HG03558 (cell line): Measurements from ENCODE around the gene ANAPC16.
"Not testable (repeated sequence)": the region's sequence is repeated elsewhere in the genome, so short reads cannot be mapped to it uniquely, and the experiment has no call there.

Experiments used
- ATAC-seq: cut with Tn5 transposase; IDR thresholded peaks from one replicate; pipeline ENCODE4 v1.9.1; 2021; ENCODE audit warnings: moderate number of reproducible peaks; ENCODE audit not compliant: unreplicated experiment; ENCODE audit errors: extremely low read depth

ANAPC16 gene

DNA sequence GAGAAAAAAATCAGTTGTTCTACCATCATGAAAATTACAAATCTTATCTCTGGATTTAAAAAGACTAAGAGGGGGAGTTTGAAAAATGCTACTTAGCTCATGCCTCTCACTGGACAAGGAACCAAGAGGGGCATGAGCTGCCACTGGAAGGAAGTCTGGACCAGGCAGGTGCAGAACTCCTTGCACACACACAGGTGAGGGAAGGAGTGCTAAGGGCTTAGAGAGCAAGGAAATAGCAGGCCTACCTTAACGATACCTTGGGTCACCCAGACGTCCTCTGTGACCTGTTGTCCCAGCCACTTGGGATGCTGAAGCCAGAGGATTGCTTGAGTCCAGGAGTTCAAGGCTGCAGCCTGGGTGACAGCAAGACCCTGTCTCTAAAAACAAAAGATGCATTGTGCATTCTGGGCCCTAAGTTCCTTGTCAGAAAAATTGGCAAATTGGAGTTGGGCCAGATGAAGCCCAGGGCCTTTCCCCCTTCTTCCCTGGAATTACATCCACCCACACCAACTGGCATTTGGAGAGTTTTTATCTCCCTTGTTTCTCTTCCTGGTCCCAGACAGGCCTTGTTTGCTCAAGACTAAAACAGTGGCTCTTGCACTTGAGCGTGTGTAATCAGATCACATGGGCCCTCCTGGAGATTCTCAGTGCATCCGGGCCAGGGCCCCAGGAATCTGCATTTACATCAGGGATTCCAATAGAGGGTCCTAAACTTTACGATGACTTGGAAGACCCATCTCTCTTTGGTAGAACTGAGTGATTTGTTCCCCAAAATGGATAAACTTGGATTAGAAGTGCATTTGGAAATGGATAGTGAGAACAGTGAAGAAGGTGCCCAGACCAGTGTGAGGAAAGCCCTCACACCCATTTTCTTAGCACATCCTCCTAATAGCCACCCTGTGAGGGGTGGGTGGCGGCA, 60.9 kb downstream of the ANAPC16 start:
- ATAC-seq = no peak

DNA sequence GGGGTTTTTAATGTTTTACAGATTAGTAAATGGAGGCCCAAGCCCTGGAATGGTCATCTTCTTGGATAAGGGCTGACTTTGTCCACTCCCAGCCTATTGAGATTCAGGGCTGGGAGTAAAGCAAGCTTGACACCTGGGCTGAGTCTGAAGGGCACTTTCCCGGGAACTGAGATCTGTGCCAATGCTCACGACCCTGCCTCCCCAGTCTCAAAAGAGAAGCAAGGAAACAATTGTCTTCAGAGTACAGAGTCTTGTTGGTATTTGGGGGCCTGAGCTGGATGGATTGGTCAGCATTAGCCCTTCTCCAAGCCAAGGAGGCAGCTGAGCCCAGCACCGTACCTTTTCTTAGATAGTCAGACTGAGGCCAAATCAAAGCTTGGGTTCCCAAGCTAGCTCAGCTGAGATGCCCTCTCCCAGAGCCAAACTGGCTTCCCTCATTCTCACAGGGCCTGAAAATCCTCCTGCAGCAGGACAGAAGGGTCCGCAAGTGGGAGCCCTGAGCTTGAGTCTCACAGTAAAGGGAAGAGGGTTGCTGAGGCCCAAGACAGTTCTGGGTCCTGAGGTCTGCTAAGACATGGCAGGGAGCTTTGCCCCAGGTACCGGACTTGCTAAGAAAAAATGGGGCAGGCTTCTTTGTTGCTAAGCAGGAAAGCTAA, 61.7 kb downstream of the ANAPC16 start:
- no peak for ATAC-seq

DNA sequence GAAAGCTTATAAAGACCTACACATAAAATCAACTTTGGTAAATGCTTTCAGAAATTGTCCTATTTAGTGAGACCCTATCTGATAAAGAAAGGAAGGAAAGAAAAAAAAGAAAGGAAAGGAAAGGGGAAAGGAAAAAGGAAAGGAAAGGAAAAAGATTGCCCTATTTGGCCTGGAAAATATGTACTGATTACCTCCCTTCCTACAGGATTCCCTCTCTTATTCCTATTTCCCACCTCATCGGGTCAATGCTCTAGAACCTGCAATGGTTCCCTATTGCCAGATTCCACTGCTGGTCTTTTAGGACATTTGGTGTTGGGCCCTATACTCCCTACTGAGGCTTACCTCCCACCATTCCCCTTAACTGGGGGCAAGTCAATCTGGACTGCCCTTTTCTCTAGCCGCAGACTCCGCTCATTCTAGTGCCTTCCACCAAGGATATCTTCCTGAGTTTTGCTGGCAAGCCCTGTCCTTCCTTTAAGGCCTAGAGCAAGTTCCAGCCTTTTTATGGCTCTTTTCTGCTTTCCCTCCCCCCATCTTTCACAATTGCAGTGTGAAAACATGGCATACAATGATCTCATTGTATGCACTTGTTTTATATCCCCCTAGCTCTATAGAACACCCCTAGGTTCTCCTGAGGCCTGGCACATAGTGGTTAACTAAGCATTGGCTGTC, 62.3 kb downstream of the ANAPC16 start:
- no peak for ATAC-seq

DNA sequence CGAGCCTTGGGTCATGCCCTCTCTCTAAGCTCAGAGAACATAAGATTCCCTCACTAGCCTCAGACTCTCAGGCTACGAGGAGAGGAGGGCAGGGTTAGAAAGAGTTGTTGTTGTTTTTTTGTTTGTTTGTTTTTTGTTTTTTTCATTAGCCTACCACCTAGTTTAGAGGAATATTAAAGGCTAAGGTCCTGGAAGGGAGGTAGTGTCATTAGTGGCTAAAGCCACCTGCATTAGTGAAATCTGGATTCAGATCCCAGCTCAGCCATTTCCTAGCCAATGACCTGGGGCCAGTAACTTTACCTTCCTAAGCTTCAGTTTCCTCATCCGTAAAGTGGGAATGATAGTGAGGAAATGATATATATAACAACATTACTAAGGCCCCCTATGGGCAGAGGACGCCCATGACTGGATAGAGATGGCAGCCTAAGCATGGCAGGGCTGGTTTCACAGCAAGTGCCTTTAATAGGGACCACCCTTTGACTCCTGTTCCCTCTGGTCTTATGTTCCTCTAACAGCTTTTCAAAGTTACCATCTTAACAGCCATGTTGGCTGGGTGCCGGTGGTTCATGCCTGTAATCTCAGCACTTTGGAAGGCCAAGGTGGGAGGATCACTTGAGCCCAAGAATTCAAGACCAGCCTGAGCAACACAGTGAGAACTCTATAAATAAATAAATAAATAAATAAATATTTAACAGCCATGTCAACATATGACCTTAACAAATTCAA, 63.0 kb downstream of the ANAPC16 start:
- ATAC-seq = no peak

DNA sequence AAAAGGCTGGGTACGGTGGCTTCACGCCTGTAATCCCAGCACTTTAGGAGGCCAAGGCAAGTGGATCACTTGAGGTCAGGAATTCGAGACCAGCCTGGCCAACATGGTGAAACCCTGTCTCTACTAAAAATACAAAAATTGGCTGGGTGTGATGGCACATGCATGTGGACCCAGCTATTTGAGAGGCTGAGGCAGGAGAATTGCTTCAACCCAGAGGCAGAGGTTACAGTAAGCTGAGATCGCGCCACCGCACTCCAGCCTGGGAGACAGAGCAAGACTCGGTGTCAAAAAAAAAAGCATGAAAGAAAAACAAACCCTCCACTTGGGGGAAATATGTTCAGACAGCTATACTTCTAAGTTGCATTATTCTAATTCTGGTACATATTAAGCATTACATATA, 63.8 kb downstream of the ANAPC16 start:
- ATAC-seq = not testable (repeated sequence)

DNA sequence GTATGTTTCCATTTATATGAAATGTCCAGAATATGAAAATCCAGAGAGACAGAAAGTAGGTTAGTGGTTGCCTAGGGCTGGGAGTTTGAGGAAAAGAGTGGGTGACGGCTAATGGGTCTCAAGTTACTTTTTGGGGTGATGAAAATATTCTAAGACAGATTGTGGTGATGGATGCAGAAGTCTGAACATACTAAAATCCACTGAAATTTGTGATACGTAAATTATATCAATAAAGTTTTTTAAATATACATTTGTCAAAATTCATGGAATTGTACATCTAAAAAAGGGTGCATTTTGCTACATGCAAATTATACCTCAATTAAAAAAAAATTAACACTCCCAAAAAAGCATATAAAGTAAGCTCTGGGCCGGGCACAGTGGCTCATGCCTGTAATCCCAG, 67.3 kb downstream of the ANAPC16 start:
- no peak for ATAC-seq
